GM21529 (cell line): ENCODE results near the gene MPO.

Experiments used
- ATAC-seq: cut with Tn5 transposase; IDR thresholded peaks from one replicate; pipeline ENCODE4 v1.9.1; 2021; ENCODE audit not compliant: unreplicated experiment

MPO gene

GRCh38 chr17:58280480-58281217 is at the start of gene MPO:
Gene MPO (minus strand): TSS chr17:58280935. CDS start chr17:58280758, 177 bp downstream.
- no peak for ATAC-seq

- ATAC-seq = peak; percentile 7
Measured at GRCh38 chr17:58329810-58330537, 49.2 kb upstream of the MPO start.

- peak; percentile 41 for ATAC-seq
Measured at GRCh38 chr17:58329035-58329809, 48.5 kb upstream of the MPO start.

- ATAC-seq = peak; percentile 3
Measured at GRCh38 chr17:58328195-58329034, 47.7 kb upstream of the MPO start, which contains the start of gene TSPOAP1. Gene TSPOAP1 (minus strand): TSS chr17:58328795. CDS start chr17:58327920, 875 bp downstream.

- no peak for ATAC-seq
Measured at GRCh38 chr17:58327363-58328194, 46.8 kb upstream of the MPO start.

GRCh38 chr17:58326609-58327362 is 46.1 kb upstream of the MPO start:
- ATAC-seq = no peak

- ATAC-seq = no peak
Measured at GRCh38 chr17:58325976-58326468, 45.3 kb upstream of the MPO start.

GRCh38 chr17:58325289-58325726 is 44.6 kb upstream of the MPO start:
- no peak for ATAC-seq

GRCh38 chr17:58324409-58325288 is 43.9 kb upstream of the MPO start:
- ATAC-seq = no peak

- no peak for ATAC-seq
Measured at GRCh38 chr17:58324056-58324408, 43.3 kb upstream of the MPO start.

GRCh38 chr17:58323366-58324055 is 42.8 kb upstream of the MPO start:
- no peak for ATAC-seq

GRCh38 chr17:58322581-58323185 is 41.9 kb upstream of the MPO start:
- no peak for ATAC-seq

GRCh38 chr17:58321571-58322525 is 41.1 kb upstream of the MPO start:
- ATAC-seq = no peak

- no peak for ATAC-seq
Measured at GRCh38 chr17:58320570-58321323, 40.0 kb upstream of the MPO start.

GRCh38 chr17:58320163-58320558 is 39.4 kb upstream of the MPO start:
- ATAC-seq = no peak
